H1 (cell line): ENCODE measurements around the gene TSC22D3. TPM values are rescaled to one million over a fixed set of nuclear protein-coding genes. Genes with fewer than 3 reads are reported as not detected.

Experiments
- CTCF ChIA-PET: fragments of 300-600 bp; sonication (Branson Sonifier 250); formaldehyde crosslinking; loops from one replicate; lab custom pipeline; 2021; ENCODE audit not compliant: partially characterized antibody; lab: Charles Lee
- POLR2A ChIA-PET: fragments of 300-600 bp; sonication (Branson Sonifier 250); formaldehyde crosslinking; loops from one replicate; lab custom pipeline; 2021; ENCODE audit warnings: inconsistent platforms; ENCODE audit not compliant: partially characterized antibody; lab: Charles Lee
- DNase-seq, 2 experiments: peaks; one replicate each; pipeline versions ENCODE4 v3.0.0 to v3.0.0-alpha.2; 2010 to 2022; ENCODE audit warnings: low spot score in 2 of 2, low read depth in 1 of 2, mixed read lengths in 1 of 2
- FAIRE-seq: peaks from 2 replicates; lab custom pipeline; 2011; peaks lifted over from hg19 to GRCh38; lab: Jason Lieb, UNC
- H2AFZ ChIP-seq: 2 replicates; pipeline ENCODE4 v1.8.1; 2012; ENCODE audit warnings: low read length, inconsistent platforms
- H2AK5ac ChIP-seq: 2 replicates; pipeline ENCODE4 v1.6.1; 2013; ENCODE audit warnings: low read depth, low read length
- H2BK120ac ChIP-seq: replicated peaks from 2 replicates; pipeline ENCODE3; 2013; ENCODE audit warnings: low read depth, low read length, inconsistent platforms
- H2BK12ac ChIP-seq: 2 replicates; pipeline ENCODE4 v1.6.1; 2013; ENCODE audit warnings: low read depth, low read length
- H2BK15ac ChIP-seq: 2 replicates; pipeline ENCODE4 v1.6.1; 2013; ENCODE audit warnings: low read length
- H2BK20ac ChIP-seq: 2 replicates; pipeline ENCODE4 v1.6.1; 2013; ENCODE audit warnings: low read length
- H2BK5ac ChIP-seq: 2 replicates; pipeline ENCODE4 v1.6.1; 2013; ENCODE audit warnings: low read depth, low read length
- H3K14ac ChIP-seq: 2 replicates; pipeline ENCODE4 v1.6.1; 2013; ENCODE audit warnings: inconsistent platforms; ENCODE audit not compliant: insufficient read length
- H3K18ac ChIP-seq: 2 replicates; pipeline ENCODE4 v1.6.1; 2013; ENCODE audit warnings: low read length; ENCODE audit errors: extremely low read depth
- H3K23ac ChIP-seq: 2 replicates; pipeline ENCODE4 v1.6.1; 2013; ENCODE audit warnings: inconsistent platforms; ENCODE audit not compliant: insufficient read length
- H3K23me2 ChIP-seq: 2 replicates; pipeline ENCODE4 v1.6.1; 2013; ENCODE audit warnings: low read depth, low read length
- H3K27ac ChIP-seq: 2 replicates; pipeline ENCODE4 v1.6.1; 2011; ENCODE audit warnings: low read depth, low read length, inconsistent platforms
- H3K27me3 ChIP-seq, 4 experiments: replicated peaks in 1 of 4; 1 replicate in 1 of 4; 2 replicates in 3 of 4; pipeline versions ENCODE4 v1.6.1 to v1.8.1; 2011 to 2013; ENCODE audit warnings: low read length in 3 of 4, mild to moderate bottlenecking in 3 of 4, inconsistent platforms in 2 of 4, mixed read lengths in 2 of 4, moderate library complexity in 1 of 4; ENCODE audit not compliant: control insufficient read depth in 3 of 4, insufficient read depth in 3 of 4; ENCODE audit errors: extremely low read depth in 1 of 4
- H3K36me3 ChIP-seq, 4 experiments: 2 replicates each; pipeline versions ENCODE4 v1.6.1 to v1.8.1; 2011 to 2013; ENCODE audit warnings: mild to moderate bottlenecking in 4 of 4, low read length in 3 of 4, moderate library complexity in 2 of 4, control low read depth in 1 of 4, inconsistent platforms in 1 of 4; ENCODE audit not compliant: insufficient read depth in 4 of 4, control insufficient read depth in 2 of 4
- H3K4ac ChIP-seq: replicated peaks from 2 replicates; pipeline ENCODE3; 2013; ENCODE audit warnings: low read length, low read depth, mixed read lengths, inconsistent platforms; ENCODE audit not compliant: insufficient read length
- H3K4me1 ChIP-seq, 4 experiments: replicated peaks in 1 of 4; 1 replicate in 1 of 4; 2 replicates in 3 of 4; pipeline versions ENCODE4 v1.6.1 to v1.8.1; 2011 to 2013; ENCODE audit warnings: low read length in 3 of 4, inconsistent platforms in 2 of 4, mixed read lengths in 1 of 4; ENCODE audit not compliant: insufficient read depth in 4 of 4, control insufficient read depth in 3 of 4
- H3K4me2 ChIP-seq, 2 experiments: 2 replicates each; pipeline versions ENCODE4 v1.6.1 to v1.8.1; 2011 to 2013; ENCODE audit warnings: low read depth in 2 of 2, low read length in 2 of 2, control low read depth in 1 of 2, inconsistent platforms in 1 of 2, mild to moderate bottlenecking in 1 of 2; ENCODE audit not compliant: insufficient read depth in 1 of 2
- H3K4me3 ChIP-seq, 4 experiments: fragments of 200-600, 300-600 bp in 1 of 4; sonication (generic), shearing (Covaris generic), sonication (Bioruptor Twin) in 1 of 4; 2 replicates each; pipeline versions ENCODE4 v1.5.1 to v1.8.1; 2011 to 2016; ENCODE audit warnings: low read length in 4 of 4, low read depth in 3 of 4, control low read depth in 2 of 4, inconsistent platforms in 2 of 4, mild to moderate bottlenecking in 2 of 4, mixed read lengths in 1 of 4, moderate library complexity in 1 of 4; ENCODE audit not compliant: insufficient read depth in 2 of 4; ENCODE audit errors: extremely low read depth in 1 of 4
- H3K56ac ChIP-seq: replicated peaks from 2 replicates; pipeline ENCODE3; 2013; ENCODE audit warnings: low read depth, mild to moderate bottlenecking, mixed read lengths, low read length, inconsistent platforms; ENCODE audit not compliant: insufficient read length
- H3K79me1 ChIP-seq: 2 replicates; pipeline ENCODE4 v1.6.1; 2013; ENCODE audit warnings: low read depth, low read length, control low read depth
- H3K79me2 ChIP-seq, 2 experiments: 2 replicates each; pipeline versions ENCODE4 v1.6.1 to v1.8.1; 2012 to 2013; ENCODE audit warnings: low read length in 2 of 2, mild to moderate bottlenecking in 2 of 2, inconsistent platforms in 1 of 2; ENCODE audit not compliant: insufficient read depth in 2 of 2, control insufficient read depth in 1 of 2
- H3K9ac ChIP-seq, 4 experiments: replicated peaks in 1 of 4; 1 replicate in 1 of 4; 2 replicates in 3 of 4; pipeline versions ENCODE4 v1.6.1 to v1.8.1; 2011 to 2013; ENCODE audit warnings: low read depth in 3 of 4, low read length in 3 of 4, control low read depth in 2 of 4, mild to moderate bottlenecking in 2 of 4, moderate library complexity in 2 of 4, inconsistent platforms in 1 of 4; ENCODE audit errors: extremely low read depth in 1 of 4
- H3K9me3 ChIP-seq, 2 experiments: 2 replicates each; pipeline versions ENCODE4 v1.6.1 to v1.8.1; 2012 to 2013; ENCODE audit warnings: mild to moderate bottlenecking in 2 of 2, moderate library complexity in 2 of 2, control low read depth in 1 of 2, inconsistent platforms in 1 of 2, low read depth in 1 of 2, low read length in 1 of 2, mixed read lengths in 1 of 2; ENCODE audit not compliant: insufficient read depth in 2 of 2
- H4K20me1 ChIP-seq, 2 experiments: replicated peaks in 1 of 2; 2 replicates each; pipeline versions ENCODE3 to v1.8.1; 2011 to 2013; ENCODE audit warnings: inconsistent platforms in 2 of 2, low read length in 2 of 2, mild to moderate bottlenecking in 1 of 2; ENCODE audit not compliant: insufficient read depth in 2 of 2, control insufficient read depth in 1 of 2
- H4K5ac ChIP-seq: 2 replicates; pipeline ENCODE4 v1.6.1; 2013; ENCODE audit warnings: low read length, low read depth, mixed read lengths, inconsistent platforms; ENCODE audit not compliant: insufficient read length
- H4K8ac ChIP-seq: 2 replicates; pipeline ENCODE4 v1.8.0; 2013; ENCODE audit warnings: mild to moderate bottlenecking, moderate library complexity, low read length, inconsistent platforms; ENCODE audit not compliant: insufficient read depth; ENCODE audit errors: extremely low read depth
- H4K91ac ChIP-seq: replicated peaks from 2 replicates; pipeline ENCODE3; 2013; ENCODE audit warnings: low read length, mixed read lengths, inconsistent platforms; ENCODE audit not compliant: insufficient read length
- ATF3 ChIP-seq: IDR thresholded peaks from 2 replicates; pipeline ENCODE4 v1.6.1; 2011; ENCODE audit warnings: low read depth, mild to moderate bottlenecking, low read length; ENCODE audit not compliant: insufficient read depth
- CTCF ChIP-seq, 3 experiments: IDR thresholded peaks; 1 replicate in 2 of 3; 2 replicates in 1 of 3; pipeline versions ENCODE4 v1.5.1 to v1.6.1; 2011; ENCODE audit warnings: low read length in 3 of 3, mild to moderate bottlenecking in 3 of 3, inconsistent platforms in 2 of 3, low read depth in 1 of 3, moderate library complexity in 1 of 3; ENCODE audit not compliant: insufficient read depth in 1 of 3; ENCODE audit errors: control extremely low read depth in 1 of 3
- KDM1A ChIP-seq: fragments of 200-600, 300-600 bp; sonication (generic); IDR thresholded peaks from 2 replicates; pipeline ENCODE4 v1.7.1; 2016; ENCODE audit warnings: mild to moderate bottlenecking, low read length, borderline replicate concordance
- NRF1 ChIP-seq: IDR thresholded peaks from 2 replicates; pipeline ENCODE4 v1.6.1; 2011; ENCODE audit warnings: mild to moderate bottlenecking, low read depth, low read length, improper control_type of control experiment
- RAD21 ChIP-seq, 2 experiments: IDR thresholded peaks in 1 of 2; conservative IDR thresholded peaks in 1 of 2; 2 replicates each; pipeline ENCODE4 v1.6.1; 2011; ENCODE audit warnings: low read depth in 2 of 2, low read length in 2 of 2, improper control_type of control experiment in 1 of 2, inconsistent platforms in 1 of 2, mild to moderate bottlenecking in 1 of 2, moderate library complexity in 1 of 2
- TAF1 ChIP-seq: IDR thresholded peaks from 2 replicates; pipeline ENCODE4 v1.6.1; 2011; ENCODE audit warnings: mild to moderate bottlenecking, low read depth, low read length
- TEAD4 ChIP-seq: IDR thresholded peaks from 2 replicates; pipeline ENCODE4 v1.6.1; 2012; ENCODE audit warnings: low read depth, low read length, inconsistent platforms, mixed read lengths
- WGBS, 2 experiments: shearing (Covaris generic) in 1 of 2; methylation state at CpG; one replicate each; pipeline versions ENCODE4 v1.1.6 to v1.1.7; 2013 to 2015; ENCODE audit warnings: low lambda C conversion rate in 2 of 2, mixed read lengths in 2 of 2, inconsistent platforms in 1 of 2, low coverage in 1 of 2, missing lambda C conversion rate in 1 of 2; ENCODE audit not compliant: insufficient replicate concordance in 2 of 2, insufficient coverage in 1 of 2, insufficient read length in 1 of 2; ENCODE audit errors: extremely low coverage in 1 of 2, missing lambda C conversion rate in 1 of 2; 5-methylcytosine and 5-hydroxymethylcytosine counted together
- polyA plus RNA-seq, 7 experiments: library from polyadenylated mRNA; depleted of rRNA in 3 of 7; stranded (reverse) in 5 of 7; unstranded in 2 of 7; fragments of >200 nt in 5 of 7; fragments of 200-250 nt in 2 of 7; gene quantifications; 1 replicate in 5 of 7; 2 replicates in 1 of 7; 4 replicates in 1 of 7; pipeline versions ENCODE4 v1.2.1 to v1.2.3, GENCODE V29; 2011 to 2013; ENCODE audit warnings: missing spikeins in 2 of 7, mixed read lengths in 2 of 7
- total RNA-seq: library from RNA; stranded (reverse); fragmentation: NEBNext Ultra II Directional; extraction: Animal tissue kit (Norgen Biotek cat#: 25700); gene quantifications from 2 replicates; pipeline ENCODE4 v1.2.1, GENCODE V29; 2021

TSC22D3 gene
- total and polyA plus RNA-seq, 2 of the 8 experiments (the other 6 are each of a cell fraction or from before 2014, with no cell fraction given): 7.6 to 12.9 TPM

GRCh38 chrX:107718156-107718621 is 57.4 kb downstream of the TSC22D3 start:
- H2BK20ac ChIP-seq: 0 out of 2 replicates have a peak overlapping the region, but pooled peaks have one; percentile 72
- no peaks in the 10 kb centered on the region for H4K20me1 ChIP-seq
- 64% methylated on average over 3 of the region's 3 CpGs; no CpG with 5 or more reads in 1 of the 2 experiments for WGBS, 2 experiments
- no peak overlapping the region for H4K8ac ChIP-seq
- H2AK5ac ChIP-seq: no peak overlapping the region
- no peak overlapping the region for H3K56ac ChIP-seq
- H3K23me2 ChIP-seq: peaks cover 3% of the 10 kb centered on the region; the same call in 1 of the 2 replicates
- H3K4me1 ChIP-seq: peaks cover 0 to 17% (median 8%) of the 10 kb centered on the region in 4 experiments; a peak in 5 of 7 replicates
- no peak overlapping the region for H2BK15ac ChIP-seq
- peak; percentile 97 for FAIRE-seq
- H3K36me3 ChIP-seq: peaks cover 0 to 8% (median 0%) of the 10 kb centered on the region in 4 experiments; a peak in 1 of 8 replicates
- H3K27ac ChIP-seq: no peak overlapping the region
- no peaks in the 10 kb centered on the region for H3K79me2 ChIP-seq
- H4K5ac ChIP-seq: no peak overlapping the region
- H2BK12ac ChIP-seq: peak overlapping the region; percentile 96; the same call in 1 of the 2 replicates
- H4K91ac ChIP-seq: no peak overlapping the region
- no peak overlapping the region for H3K23ac ChIP-seq
- ChIA-PET CTCF (interaction anchor here (0.6 to 17.0 kb wide), 9 partner anchors 9 to 89 kb away, joined by 3 to 325 read pairs (median 5); partner anchors contain the start of gene NCBP2L), POLR2A (interaction anchor here (1.0 to 7.3 kb wide), 12 partner anchors 9 to 89 kb away, joined by 3 to 51 read pairs (median 7); partner anchors contain the start of genes NCBP2L, PRPS1 and TSC22D3)
- peak overlapping the region in 1 of 2 experiments; percentile 21; a peak in 1 of 4 replicates for H3K4me2 ChIP-seq
- H3K9me3 ChIP-seq: no peaks in the 10 kb centered on the region
- no peak overlapping the region for H3K9ac ChIP-seq
- H3K79me1 ChIP-seq: no peaks in the 10 kb centered on the region
- peak in 1 of 2 experiments; percentile 71 for DNase-seq
- H2BK120ac ChIP-seq: peak overlapping the region; percentile 75
- no peak overlapping the region for H3K4me3 ChIP-seq
- no peak overlapping the region for H3K14ac ChIP-seq
- no peak overlapping the region for H3K4ac ChIP-seq
- H3K18ac ChIP-seq: peak overlapping the region; percentile 83
- peaks cover 0 to 9% (median 0%) of the 10 kb centered on the region in 4 experiments; a peak in 1 of 7 replicates for H3K27me3 ChIP-seq
- no peak overlapping the region for H2AFZ ChIP-seq
- H2BK5ac ChIP-seq: peak overlapping the region; percentile 95
- TF ChIP-seq TAF1: no peak
- TF ChIP-seq RAD21 (IDR thresholded peaks at IDR 0.05 in 1 of 2, conservative IDR thresholded peaks at IDR 0.05 in 1 of 2; ENCODE audit: low read depth in 2 of 2, low read length in 2 of 2): peak; percentile 46 to 63
- TF ChIP-seq ATF3: peak; percentile 75
- no peak for TF ChIP-seq TEAD4
- TF ChIP-seq NRF1: no peak
- no peak for TF ChIP-seq KDM1A
- TF ChIP-seq CTCF (IDR thresholded peaks at IDR 0.05; ENCODE audit: control extremely low read depth in 1 of 3, insufficient read depth in 1 of 3, low read depth in 1 of 3, low read length in 3 of 3): peak; percentile 38 to 67 (median 53)
